ENCODE results near the gene SLC12A9. TPM values are rescaled to one million over a fixed set of nuclear protein-coding genes. Genes with fewer than 3 reads are reported as not detected.

Gene SLC12A9
- total and polyA plus RNA-seq, 5 donors from 2014 or later = 5.7 to 42.7 (median 6.3) TPM

DNA sequence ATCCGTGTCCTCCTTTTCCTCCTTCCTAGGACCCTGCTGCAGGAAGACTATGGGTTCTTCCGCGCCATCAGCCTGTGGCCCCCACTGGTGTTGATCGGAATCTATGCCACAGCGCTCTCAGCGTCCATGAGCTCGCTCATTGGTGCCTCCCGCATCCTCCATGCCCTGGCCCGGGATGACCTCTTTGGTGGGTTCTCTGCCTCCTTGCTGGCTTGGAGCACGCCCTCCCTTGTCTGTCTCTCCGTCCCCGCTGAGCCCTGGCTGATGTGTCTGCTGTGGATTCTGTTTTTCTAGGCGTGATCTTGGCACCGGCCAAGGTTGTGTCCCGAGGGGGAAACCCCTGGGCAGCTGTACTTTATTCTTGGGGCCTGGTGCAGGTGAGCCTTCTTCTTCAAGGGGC is 7.3 kb downstream of the SLC12A9 start:
- H3K4me3 Mint-ChIP-seq = no peak overlapping the region
- H3K27me3 Mint-ChIP-seq = no peaks in the 10 kb centered on the region
- no peak overlapping the region for H3K27ac Mint-ChIP-seq
- Histone ChIP-seq H3K36me3 (ENCODE audit: control insufficient read depth, insufficient read depth, low read length) (peaks cover 47% of the 10 kb centered on the region), H3K27me3 (ENCODE audit: control insufficient read depth, insufficient read depth, low read length) (no peaks in the 10 kb centered on the region), H3K27ac (ENCODE audit: insufficient read depth, low read length, poor library complexity, severe bottlenecking) (no peak overlapping the region), H3K4me3 (ENCODE audit: low read depth, low read length) (no peak overlapping the region), H3K9me3 (ENCODE audit: control insufficient read depth in 2 of 2, low read length in 2 of 2) (no peaks in the 10 kb centered on the region), H3K4me1 (ENCODE audit: control insufficient read depth, insufficient read depth, low read length, poor library complexity, severe bottlenecking) (no peaks in the 10 kb centered on the region)
- H3K9me3 Mint-ChIP-seq = no peaks in the 10 kb centered on the region
- peaks cover 0 to 12% (median 4%) of the 10 kb centered on the region in 4 donors for H3K4me1 Mint-ChIP-seq
- no peak for DNase-seq
- ATAC-seq (ENCODE audit: low read depth in 2 of 2) = no peak
- peaks cover 37% of the 10 kb centered on the region for H3K36me3 Mint-ChIP-seq

DNA sequence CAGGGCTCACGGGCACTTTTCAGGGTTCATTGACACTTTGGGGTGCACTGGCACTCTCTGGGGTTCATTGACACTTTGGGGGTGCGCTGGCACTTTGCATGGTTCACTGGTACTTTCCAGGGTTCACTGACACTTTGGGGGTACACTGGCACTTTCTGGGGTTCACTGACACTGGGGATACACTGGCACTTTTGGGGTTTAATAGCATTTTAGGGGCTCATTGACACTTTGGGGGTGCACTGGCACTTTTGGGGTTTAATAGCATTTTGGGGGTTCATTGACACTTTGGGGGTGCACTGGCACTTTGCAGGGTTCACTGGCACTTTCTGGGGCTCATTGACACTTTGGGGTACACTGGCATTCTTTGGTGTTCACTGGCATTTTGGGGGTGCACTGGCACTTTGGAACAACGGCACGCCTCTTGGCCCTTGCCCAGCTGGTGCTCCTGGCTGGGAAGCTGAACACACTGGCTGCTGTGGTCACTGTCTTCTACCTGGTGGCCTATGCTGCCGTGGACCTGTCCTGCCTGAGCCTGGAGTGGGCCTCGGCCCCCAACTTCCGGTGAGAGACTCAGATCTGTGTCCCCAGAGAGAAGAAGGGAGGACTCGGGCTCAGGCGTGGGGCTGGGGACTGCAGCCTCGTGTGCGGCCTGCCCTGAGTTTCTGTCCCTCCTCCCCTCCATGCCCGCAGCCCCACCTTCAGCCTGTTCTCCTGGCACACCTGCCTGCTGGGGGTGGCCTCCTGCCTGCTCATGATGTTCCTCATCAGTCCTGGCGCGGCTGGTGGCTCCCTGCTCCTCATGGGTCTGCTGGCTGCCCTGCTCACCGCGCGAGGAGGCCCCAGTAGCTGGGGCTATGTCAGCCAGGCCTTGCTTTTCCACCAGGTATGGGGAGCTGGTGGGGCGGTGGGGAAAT is 8.4 kb downstream of the SLC12A9 start:
- no peak overlapping the region for H3K27ac Mint-ChIP-seq
- DNase-seq = no peak

DNA sequence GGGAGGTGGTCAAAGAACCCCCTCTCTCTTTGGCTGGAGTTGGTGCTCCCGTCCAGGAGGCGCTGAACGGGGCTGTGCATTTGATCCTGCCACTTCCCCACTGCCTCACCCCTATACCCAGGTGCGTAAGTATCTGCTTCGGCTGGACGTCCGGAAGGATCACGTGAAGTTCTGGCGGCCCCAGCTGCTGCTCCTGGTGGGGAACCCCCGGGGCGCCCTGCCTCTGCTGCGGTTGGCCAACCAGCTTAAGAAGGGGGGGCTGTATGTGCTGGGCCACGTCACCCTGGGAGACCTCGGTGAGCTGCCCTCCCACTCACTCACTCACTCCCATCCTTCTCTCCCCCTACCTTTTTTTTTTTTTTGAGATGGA is 9.1 kb downstream of the SLC12A9 start:
- no peak overlapping the region for H3K27ac ChIP-seq (ENCODE audit: insufficient read depth, low read length, poor library complexity, severe bottlenecking)
- peaks cover 3% of the 10 kb centered on the region for H3K4me1 ChIP-seq (ENCODE audit: control insufficient read depth, insufficient read depth, low read length, poor library complexity, severe bottlenecking)
- peaks cover 0 to 12% (median 2%) of the 10 kb centered on the region in 4 donors for H3K4me1 Mint-ChIP-seq
- ATAC-seq (ENCODE audit: low read depth in 2 of 2) = no peak
- no peak for DNase-seq
- H3K27me3 Mint-ChIP-seq = no peaks in the 10 kb centered on the region
- no peak overlapping the region for H3K27ac Mint-ChIP-seq
- no peak overlapping the region for H3K4me3 Mint-ChIP-seq
- no peaks in the 10 kb centered on the region for H3K9me3 Mint-ChIP-seq
- H3K36me3 Mint-ChIP-seq = peaks cover 34% of the 10 kb centered on the region
- no peaks in the 10 kb centered on the region for H3K9me3 ChIP-seq (ENCODE audit: control insufficient read depth in 2 of 2, low read length in 2 of 2)
- H3K4me3 ChIP-seq (ENCODE audit: low read depth, low read length) = no peak overlapping the region
- H3K36me3 ChIP-seq (ENCODE audit: control insufficient read depth, insufficient read depth, low read length) = peaks cover 47% of the 10 kb centered on the region
- H3K27me3 ChIP-seq (ENCODE audit: control insufficient read depth, insufficient read depth, low read length) = no peaks in the 10 kb centered on the region

More for the DNA sequence above, 8.4 kb downstream of the SLC12A9 start:
- Histone ChIP-seq H3K27ac (ENCODE audit: insufficient read depth, low read length, poor library complexity, severe bottlenecking) (no peak overlapping the region), H3K36me3 (ENCODE audit: control insufficient read depth, insufficient read depth, low read length) (peaks cover 47% of the 10 kb centered on the region), H3K27me3 (ENCODE audit: control insufficient read depth, insufficient read depth, low read length) (no peaks in the 10 kb centered on the region), H3K4me1 (ENCODE audit: control insufficient read depth, insufficient read depth, low read length, poor library complexity, severe bottlenecking) (no peaks in the 10 kb centered on the region), H3K9me3 (ENCODE audit: control insufficient read depth in 2 of 2, low read length in 2 of 2) (no peaks in the 10 kb centered on the region), H3K4me3 (ENCODE audit: low read depth, low read length) (no peak overlapping the region)
- no peaks in the 10 kb centered on the region for H3K27me3 Mint-ChIP-seq
- H3K9me3 Mint-ChIP-seq = no peaks in the 10 kb centered on the region
- H3K36me3 Mint-ChIP-seq = peaks cover 34% of the 10 kb centered on the region
- peaks cover 0 to 9% (median 2%) of the 10 kb centered on the region in 4 donors for H3K4me1 Mint-ChIP-seq
- no peak for ATAC-seq (ENCODE audit: low read depth in 2 of 2)
- no peak overlapping the region for H3K4me3 Mint-ChIP-seq

DNA sequence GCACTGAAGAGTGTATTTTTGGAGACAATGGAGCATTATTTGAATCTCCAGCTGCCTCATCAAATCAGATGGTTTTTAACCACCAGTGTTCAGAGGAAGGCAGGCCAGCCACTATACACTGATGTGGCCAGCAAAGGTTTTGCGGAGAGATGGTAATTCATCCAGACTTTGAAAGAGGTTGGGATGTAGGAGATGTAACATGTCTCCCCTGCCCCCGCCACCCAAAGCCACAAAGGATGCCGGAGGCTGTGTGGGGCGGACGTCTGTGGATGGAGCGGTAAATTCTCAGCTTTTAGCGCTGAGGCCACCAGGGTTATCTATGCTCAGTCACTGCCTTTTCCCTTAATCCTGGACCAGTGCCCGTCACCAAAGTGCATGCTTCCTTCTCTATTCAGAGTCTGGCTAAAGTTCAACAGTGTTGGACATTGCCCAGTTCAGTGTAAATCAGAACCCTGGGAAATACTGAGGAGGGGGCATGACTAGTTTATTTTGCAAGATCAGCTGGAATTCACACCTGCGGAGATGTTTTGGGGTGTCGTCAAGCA is 11.0 kb downstream of the SLC12A9 start:
- Histone ChIP-seq H3K4me1 (ENCODE audit: control insufficient read depth, insufficient read depth, low read length, poor library complexity, severe bottlenecking) (peaks cover 17% of the 10 kb centered on the region), H3K9me3 (ENCODE audit: control insufficient read depth in 2 of 2, low read length in 2 of 2) (no peaks in the 10 kb centered on the region), H3K27ac (ENCODE audit: insufficient read depth, low read length, poor library complexity, severe bottlenecking) (no peak overlapping the region), H3K27me3 (ENCODE audit: control insufficient read depth, insufficient read depth, low read length) (no peaks in the 10 kb centered on the region), H3K36me3 (ENCODE audit: control insufficient read depth, insufficient read depth, low read length) (peaks cover 41% of the 10 kb centered on the region), H3K4me3 (ENCODE audit: low read depth, low read length) (no peak overlapping the region)
- no peak overlapping the region for H3K27ac Mint-ChIP-seq
- no peak for DNase-seq
- H3K4me1 Mint-ChIP-seq = peaks cover 0 to 18% (median 2%) of the 10 kb centered on the region in 4 donors
- H3K9me3 Mint-ChIP-seq = no peaks in the 10 kb centered on the region
- H3K36me3 Mint-ChIP-seq = peaks cover 28% of the 10 kb centered on the region
- H3K4me3 Mint-ChIP-seq = peak overlapping the region in 1 of 4 donors; percentile 27
- no peak for ATAC-seq (ENCODE audit: low read depth in 2 of 2)
- no peaks in the 10 kb centered on the region for H3K27me3 Mint-ChIP-seq

DNA sequence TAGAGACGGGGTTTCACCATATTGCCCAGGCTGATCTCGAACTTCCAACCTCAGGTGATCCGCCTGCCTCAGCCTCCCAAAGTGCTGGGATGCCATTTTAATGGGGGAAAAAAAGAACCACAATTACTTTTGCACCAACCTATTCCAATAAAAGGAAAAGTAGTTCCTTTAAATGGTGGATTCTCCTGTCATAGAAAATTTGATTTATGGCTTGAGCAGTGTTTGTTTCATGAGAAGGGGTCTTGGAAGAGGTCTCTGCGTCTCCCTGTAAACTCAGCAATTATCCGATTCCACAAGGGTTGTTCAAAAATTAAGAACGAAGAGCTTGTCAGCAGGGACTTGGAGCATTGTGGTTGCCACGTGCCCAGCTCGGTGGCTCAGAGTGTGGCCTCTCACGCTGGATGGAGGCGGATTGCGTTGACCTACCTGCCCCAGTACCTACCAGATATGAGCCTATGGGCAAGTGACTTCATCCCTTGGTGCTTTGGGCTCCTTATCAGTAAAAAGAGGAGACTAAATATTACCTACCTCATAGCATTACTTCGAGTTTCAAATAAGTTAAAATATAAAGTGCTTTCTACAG is 11.8 kb downstream of the SLC12A9 start:
- no peak for DNase-seq
- Histone ChIP-seq H3K36me3 (ENCODE audit: control insufficient read depth, insufficient read depth, low read length) (peaks cover 37% of the 10 kb centered on the region), H3K27ac (ENCODE audit: insufficient read depth, low read length, poor library complexity, severe bottlenecking) (no peak overlapping the region), H3K9me3 (ENCODE audit: control insufficient read depth in 2 of 2, low read length in 2 of 2) (no peaks in the 10 kb centered on the region), H3K27me3 (ENCODE audit: control insufficient read depth, insufficient read depth, low read length) (no peaks in the 10 kb centered on the region), H3K4me3 (ENCODE audit: low read depth, low read length) (no peak overlapping the region), H3K4me1 (ENCODE audit: control insufficient read depth, insufficient read depth, low read length, poor library complexity, severe bottlenecking) (peaks cover 17% of the 10 kb centered on the region)
- no peak overlapping the region for H3K27ac Mint-ChIP-seq
- ATAC-seq (ENCODE audit: low read depth in 2 of 2) = no peak
- no peaks in the 10 kb centered on the region for H3K9me3 Mint-ChIP-seq
- H3K4me1 Mint-ChIP-seq = peaks cover 0 to 18% (median 2%) of the 10 kb centered on the region in 4 donors
- peak overlapping the region in 2 of 4 donors; percentile 9 to 43 for H3K4me3 Mint-ChIP-seq
- no peaks in the 10 kb centered on the region for H3K27me3 Mint-ChIP-seq
- H3K36me3 Mint-ChIP-seq = peaks cover 23% of the 10 kb centered on the region

DNA sequence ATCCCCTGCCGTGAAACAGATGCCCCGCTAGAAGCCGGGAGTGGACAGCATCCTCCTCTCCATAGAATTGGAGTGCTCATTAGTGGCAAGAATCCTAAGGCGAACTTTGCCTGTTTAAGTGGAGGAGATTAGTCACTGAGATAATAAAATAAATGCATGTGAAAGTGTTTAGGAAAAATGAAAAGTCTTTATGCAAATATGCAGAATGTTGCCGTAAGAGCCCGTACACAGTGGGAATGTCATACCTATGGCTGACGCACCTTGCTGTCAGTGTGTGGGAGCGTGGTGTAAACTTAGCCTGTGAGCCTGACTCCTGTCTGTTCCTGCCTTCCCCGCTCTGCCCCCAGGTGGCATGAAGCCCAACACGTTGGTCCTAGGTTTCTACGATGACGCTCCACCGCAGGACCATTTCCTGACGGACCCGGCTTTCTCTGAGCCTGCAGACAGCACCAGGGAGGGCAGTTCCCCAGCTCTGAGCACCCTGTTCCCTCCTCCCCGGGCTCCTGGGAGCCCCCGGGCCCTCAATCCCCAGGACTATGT is 12.9 kb downstream of the SLC12A9 start:
- no peak for ATAC-seq (ENCODE audit: low read depth in 2 of 2)
- Mint-ChIP-seq H3K4me3 (peak overlapping the region in 1 of 4 donors; percentile 61), H3K27me3 (no peaks in the 10 kb centered on the region)

DNA sequence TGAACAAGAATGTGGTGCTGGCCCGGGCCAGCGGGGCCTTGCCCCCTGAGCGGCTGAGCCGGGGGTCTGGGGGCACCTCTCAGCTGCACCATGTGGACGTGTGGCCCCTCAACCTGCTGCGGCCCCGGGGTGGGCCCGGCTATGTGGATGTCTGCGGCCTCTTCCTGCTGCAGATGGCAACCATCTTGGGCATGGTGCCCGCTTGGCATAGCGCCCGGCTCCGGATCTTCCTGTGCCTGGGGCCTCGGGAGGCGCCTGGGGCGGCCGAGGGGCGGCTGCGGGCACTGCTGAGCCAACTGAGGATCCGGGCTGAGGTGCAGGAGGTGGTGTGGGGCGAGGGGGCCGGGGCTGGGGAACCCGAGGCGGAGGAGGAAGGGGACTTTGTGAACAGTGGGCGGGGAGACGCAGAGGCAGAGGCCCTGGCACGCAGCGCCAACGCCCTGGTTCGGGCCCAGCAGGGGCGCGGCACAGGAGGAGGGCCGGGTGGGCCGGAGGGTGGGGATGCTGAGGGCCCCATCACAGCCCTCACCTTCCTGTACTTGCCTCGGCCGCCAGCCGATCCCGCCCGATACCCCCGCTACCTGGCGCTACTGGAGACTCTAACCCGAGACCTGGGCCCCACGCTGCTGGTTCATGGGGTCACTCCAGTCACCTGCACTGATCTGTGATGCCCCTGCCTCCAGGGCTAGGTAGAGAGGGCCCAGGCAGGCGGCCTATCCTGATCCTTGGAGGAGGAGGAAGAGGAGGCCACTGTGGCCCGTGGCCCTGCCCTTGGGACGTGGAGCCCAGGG is 13.6 kb downstream of the SLC12A9 start:
- Histone ChIP-seq H3K9me3 (ENCODE audit: control insufficient read depth in 2 of 2, low read length in 2 of 2) (no peaks in the 10 kb centered on the region), H3K27me3 (ENCODE audit: control insufficient read depth, insufficient read depth, low read length) (no peaks in the 10 kb centered on the region), H3K4me1 (ENCODE audit: control insufficient read depth, insufficient read depth, low read length, poor library complexity, severe bottlenecking) (peaks cover 17% of the 10 kb centered on the region), H3K4me3 (ENCODE audit: low read depth, low read length) (no peak overlapping the region), H3K36me3 (ENCODE audit: control insufficient read depth, insufficient read depth, low read length) (peaks cover 20% of the 10 kb centered on the region), H3K27ac (ENCODE audit: insufficient read depth, low read length, poor library complexity, severe bottlenecking) (peak overlapping the region; percentile 55)
- Mint-ChIP-seq H3K36me3 (peaks cover 7% of the 10 kb centered on the region), H3K27ac (peak overlapping the region in 2 of 3 donors; percentile 52 to 87), H3K9me3 (no peaks in the 10 kb centered on the region), H3K4me1 (peaks cover 0 to 16% (median 2%) of the 10 kb centered on the region in 4 donors), H3K4me3 (peak overlapping the region in 2 of 4 donors; percentile 27 to 81), H3K27me3 (no peaks in the 10 kb centered on the region)
- peak; percentile 36 to 53 (median 46) for DNase-seq
- peak; percentile 42 to 56 for ATAC-seq (ENCODE audit: low read depth in 2 of 2)

More for the DNA sequence above, 12.9 kb downstream of the SLC12A9 start:
- Histone ChIP-seq H3K9me3 (ENCODE audit: control insufficient read depth in 2 of 2, low read length in 2 of 2) (no peaks in the 10 kb centered on the region), H3K36me3 (ENCODE audit: control insufficient read depth, insufficient read depth, low read length) (peaks cover 27% of the 10 kb centered on the region), H3K4me1 (ENCODE audit: control insufficient read depth, insufficient read depth, low read length, poor library complexity, severe bottlenecking) (peaks cover 17% of the 10 kb centered on the region), H3K27ac (ENCODE audit: insufficient read depth, low read length, poor library complexity, severe bottlenecking) (peak overlapping the region; percentile 55), H3K4me3 (ENCODE audit: low read depth, low read length) (no peak overlapping the region), H3K27me3 (ENCODE audit: control insufficient read depth, insufficient read depth, low read length) (no peaks in the 10 kb centered on the region)
- DNase-seq = no peak
- H3K4me1 Mint-ChIP-seq = peaks cover 0 to 18% (median 2%) of the 10 kb centered on the region in 4 donors
- H3K9me3 Mint-ChIP-seq = no peaks in the 10 kb centered on the region
- H3K27ac Mint-ChIP-seq = no peak overlapping the region
- H3K36me3 Mint-ChIP-seq = peaks cover 13% of the 10 kb centered on the region
